Activated CD8-positive, alpha-beta memory T cell treated with anti-CD3 and anti-CD28 coated beads, Interleukin-2, amount 50 U/mL, for 48 hours (primary cell): ENCODE measurements around the gene CCDC57.
A peak's percentile ranks its signal among the peaks of the same experiment; 100 is the strongest.
"Not testable (repeated sequence)": the region's sequence is repeated elsewhere in the genome, so short reads cannot be mapped to it uniquely, and the experiment has no call there.

ENCODE experiments used
- DNase-seq: peaks from one replicate; pipeline ENCODE4 v3.0.0-alpha.2; 2020

Gene CCDC57, protein sequence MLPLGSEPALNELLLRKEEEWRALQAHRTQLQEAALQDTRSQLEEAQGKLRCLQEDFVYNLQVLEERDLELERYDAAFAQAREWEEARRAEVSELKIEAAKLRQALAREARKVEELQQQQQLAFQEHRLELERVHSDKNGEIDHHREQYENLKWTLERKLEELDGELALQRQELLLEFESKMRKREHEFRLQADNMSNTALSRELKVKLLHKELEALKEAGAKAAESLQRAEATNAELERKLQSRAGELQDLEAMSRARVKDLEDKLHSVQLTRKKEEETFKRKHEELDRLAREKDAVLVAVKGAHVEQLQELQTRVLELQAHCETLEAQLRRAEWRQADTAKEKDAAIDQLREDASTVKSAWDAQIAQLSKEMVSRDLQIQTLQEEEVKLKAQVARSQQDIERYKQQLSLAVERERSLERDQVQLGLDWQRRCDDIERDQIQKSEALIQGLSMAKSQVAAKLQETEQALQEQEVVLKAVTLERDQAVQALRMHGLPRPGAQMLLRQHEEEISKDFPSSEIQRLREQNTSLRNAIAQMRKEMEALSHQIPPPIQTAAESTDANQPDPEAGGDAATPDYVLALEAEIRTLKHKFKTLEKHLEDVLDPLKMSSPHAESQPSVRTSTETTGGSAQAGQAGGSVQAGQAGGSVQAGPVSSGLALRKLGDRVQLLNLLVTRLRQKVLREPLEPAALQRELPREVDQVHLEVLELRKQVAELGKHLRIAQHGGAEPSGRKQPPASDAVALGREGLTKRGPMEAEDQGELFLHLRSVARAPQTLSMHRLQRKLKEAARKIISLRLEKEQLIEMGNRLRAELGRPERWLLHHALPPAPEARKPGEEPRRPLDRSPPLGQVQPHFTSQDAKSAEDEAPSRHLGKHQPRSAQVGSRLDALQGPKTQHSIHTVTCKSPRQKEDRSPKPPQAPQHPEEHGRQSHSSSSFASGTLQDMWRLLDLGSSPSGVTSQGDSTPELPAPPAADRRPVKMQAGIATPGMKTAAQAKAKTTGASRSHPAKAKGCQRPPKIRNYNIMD

DNA sequence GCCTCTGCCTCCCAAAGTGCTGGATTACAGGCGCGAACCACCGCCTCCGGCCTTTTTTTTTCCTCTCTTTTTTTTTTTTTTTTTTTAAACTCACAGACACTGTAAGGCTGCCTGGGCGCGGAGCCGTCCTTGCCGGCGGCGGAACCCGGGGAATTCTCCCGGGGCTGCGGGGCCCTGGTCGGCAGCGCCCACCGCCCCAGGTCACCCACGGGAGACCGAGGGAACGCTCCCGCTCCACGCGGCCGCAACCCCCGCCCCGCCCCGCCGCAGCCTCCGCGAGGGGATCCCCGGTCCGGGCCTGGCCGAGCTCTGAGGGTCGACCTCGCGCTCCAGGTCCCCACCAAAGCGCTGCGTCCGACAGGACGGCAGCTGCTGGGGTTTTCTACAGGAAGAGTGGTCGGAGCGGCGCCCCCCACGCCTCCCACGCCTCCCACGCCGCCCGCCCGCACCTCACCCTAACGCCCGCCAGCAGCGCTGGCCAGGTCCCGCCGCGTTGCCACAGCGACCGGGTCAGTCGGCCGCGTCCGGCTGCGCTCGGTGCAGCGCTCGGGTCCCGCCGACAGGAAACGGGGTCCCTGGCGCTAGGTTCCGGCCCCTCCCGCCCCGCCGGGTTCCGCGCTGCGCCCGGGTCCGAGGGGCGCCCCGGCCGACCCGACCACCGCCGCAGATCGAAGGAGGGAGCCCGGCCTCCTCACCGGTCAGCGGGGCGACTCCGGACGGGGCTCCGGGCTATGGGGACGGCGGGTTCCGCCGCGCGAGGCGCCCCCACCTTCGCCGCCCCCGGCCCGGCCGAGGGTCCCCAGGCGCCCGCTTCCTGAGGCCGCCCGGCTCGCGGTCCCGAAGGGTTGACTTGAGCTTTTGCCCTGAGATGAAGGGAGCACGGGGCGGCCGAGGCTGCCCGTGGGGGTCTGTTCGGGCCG is at the start of gene CCDC57:
TSS of gene CCDC57 (minus strand) at position 512 of the 920 bp plus-strand sequence. CDS start 10,898 bp downstream, outside the sequence.
- peak; percentile 93 for DNase-seq

DNA sequence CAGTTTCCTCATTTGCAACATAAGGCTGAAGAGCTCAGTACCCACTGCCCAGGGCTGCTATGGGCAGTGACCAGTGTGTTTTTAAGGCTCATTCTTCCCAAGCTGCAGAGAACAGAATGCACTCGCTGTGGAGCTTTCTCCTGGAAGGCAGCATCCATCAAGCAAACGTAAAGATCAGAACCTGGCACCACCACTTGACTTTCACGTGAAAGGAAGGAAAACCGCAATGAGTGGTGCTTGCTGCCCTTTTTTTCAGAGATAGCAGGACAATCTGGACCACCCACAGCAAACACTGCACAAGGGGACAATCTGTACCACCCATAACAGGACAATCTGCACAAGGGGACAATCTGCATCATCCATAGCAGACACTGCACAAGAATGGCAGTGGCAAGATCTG is 49.7 kb upstream of the CCDC57 start:
- DNase-seq = no peak

DNA sequence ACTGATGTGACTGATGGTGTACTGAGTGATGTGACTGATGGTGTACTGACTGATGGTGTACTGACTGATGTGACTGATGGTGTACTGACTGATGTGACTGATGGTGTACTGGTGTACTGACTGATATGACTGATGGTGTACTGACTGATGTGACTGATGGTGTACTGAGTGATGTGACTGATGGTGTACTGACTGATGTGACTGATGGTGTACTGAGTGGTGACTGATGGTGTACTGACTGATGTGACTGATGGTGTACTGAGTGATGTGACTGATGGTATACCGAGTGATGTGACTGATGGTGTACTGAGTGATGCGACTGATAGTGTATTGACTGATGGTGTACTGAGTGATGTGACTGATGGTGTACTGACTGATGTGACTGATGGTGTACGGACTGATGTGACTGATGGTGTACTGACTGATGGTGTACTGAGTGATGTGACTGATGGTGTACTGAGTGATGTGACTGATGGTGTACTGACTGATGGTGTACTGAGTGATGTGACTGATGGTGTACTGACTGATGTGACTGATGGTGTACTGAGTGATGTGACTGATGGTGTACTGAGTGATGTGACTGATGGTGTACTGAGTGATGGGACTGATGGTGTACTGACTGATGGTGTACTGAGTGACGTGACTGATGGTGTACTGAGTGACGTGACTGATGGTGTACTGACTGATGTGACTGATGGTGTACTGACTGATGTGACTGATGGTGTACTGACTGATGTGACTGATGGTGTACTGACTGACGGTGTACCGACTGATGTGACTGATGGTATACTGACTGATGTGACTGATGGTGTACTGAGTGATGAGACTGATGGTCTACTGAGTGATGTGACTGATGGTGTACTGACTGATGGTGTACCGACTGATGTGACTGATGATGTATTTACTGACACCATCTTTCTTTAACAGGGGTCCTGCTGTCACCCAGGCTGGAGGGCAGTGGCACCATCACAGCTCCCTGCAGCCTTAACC is 47.6 kb upstream of the CCDC57 start:
- not testable (repeated sequence) for DNase-seq

DNA sequence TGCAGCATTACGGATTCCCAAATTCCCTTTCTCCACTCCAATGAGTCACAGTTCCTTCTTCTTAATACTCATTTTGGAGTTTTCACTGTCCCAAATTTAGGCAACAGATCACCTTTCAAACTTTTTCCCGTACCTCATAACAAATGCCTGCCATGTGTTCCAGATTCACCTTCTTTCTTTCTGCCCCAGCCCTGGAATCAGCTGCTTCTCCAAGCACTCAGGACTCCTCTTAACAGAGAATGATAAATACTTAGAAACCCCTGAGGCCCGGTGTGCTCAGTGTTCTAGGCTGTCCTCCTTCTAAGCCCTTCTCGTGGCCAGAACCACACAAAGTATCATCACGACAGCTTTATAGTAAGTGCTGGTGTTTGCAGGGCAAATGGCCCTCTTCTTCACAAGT is 45.9 kb upstream of the CCDC57 start:
- no peak for DNase-seq

DNA sequence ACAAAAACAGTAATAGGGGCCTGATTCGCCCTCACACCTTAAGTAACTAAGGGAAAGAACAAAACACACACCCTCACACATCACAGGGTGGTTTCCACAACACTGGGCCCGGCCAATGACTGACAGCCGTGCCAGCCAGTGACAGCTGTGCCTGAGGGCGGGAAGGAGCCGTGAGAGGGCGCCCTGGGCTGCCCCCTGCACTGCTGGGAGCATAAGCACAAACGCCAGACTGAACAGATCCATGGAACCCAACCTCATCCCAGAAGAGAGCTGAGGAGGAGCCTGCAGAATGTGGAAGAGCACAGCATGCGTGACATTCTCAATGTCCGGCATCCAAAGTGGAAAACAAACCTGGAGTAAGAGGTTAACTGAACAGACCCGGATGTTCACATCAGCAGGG is 44.8 kb upstream of the CCDC57 start:
- DNase-seq = peak; percentile 82

DNA sequence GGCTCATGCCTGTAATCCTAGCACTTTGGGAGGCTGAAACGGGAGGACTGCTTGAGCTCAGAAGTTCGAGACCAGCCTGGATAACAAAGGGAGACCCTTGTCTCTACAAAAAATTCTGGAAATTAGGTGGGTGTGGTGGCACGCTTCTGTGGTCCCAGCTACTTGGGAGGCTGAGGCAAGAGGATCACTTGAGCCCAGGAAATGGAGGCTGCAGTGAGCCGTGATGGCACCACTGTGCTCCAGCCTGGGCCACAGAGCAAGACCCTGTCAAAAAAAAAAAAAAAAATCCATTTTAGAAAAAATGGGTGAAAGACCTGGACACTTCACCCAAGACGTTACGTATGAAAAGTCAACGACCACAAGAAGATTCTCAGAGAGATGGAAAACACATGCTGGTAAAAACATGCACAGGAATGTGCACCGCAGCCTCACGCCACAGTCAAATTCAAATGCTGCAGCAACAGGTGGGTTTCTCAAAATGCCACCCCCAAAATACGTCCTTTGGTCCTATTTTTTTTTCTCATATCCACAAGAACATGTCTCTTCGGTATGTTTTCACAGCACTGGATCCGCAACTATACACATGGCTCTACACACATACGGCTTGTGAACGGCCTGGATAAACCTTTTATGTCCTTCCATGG is 43.7 kb upstream of the CCDC57 start:
- DNase-seq = no peak

DNA sequence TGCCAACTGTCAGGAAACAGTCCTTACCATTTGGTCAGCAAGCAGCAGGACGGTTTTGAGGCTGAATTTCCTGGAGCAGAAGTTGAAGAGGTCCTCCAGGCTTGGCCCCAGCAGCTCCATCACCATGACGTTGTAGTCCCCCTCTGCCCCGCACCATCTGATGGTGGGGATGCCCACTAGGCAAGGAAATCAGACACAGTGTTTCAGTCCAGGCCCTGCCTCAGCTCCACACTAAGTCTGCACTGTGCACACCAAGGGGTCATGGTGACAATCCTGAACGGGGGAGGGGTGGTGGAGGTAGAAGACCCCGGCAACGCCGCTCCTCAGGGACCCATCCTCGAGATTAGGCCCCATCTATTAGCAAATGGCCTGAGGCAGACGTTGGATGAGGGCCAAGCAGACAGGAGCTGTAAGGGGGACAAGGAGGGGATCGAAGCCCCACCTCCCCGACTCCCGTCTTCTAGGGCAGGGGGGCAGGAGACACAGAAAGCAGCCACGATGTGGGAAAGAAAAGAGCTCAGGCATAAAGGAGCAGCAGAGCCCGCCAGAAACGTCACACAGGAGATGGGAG is 42.8 kb upstream of the CCDC57 start:
- DNase-seq = no peak

DNA sequence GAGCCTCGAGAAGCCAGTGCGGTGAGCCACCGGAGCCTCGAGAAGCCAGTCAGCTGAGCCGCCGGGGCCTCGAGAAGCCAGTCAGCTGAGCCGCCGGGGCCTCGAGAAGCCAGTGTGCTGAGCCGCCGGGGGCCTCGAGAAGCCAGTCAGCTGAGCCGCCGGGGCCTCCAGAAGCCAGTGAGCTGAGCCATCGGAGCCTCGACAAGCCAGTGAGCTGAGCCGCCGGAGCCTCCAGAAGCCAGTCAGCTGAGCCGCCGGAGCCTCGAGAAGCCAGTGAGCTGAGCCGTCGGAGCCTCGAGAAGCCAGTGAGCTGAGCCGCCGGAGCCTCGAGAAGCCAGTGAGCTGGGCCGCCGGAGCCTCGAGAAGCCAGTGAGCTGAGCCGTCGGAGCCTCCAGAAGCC is 42.1 kb upstream of the CCDC57 start:
- not testable (repeated sequence) for DNase-seq

DNA sequence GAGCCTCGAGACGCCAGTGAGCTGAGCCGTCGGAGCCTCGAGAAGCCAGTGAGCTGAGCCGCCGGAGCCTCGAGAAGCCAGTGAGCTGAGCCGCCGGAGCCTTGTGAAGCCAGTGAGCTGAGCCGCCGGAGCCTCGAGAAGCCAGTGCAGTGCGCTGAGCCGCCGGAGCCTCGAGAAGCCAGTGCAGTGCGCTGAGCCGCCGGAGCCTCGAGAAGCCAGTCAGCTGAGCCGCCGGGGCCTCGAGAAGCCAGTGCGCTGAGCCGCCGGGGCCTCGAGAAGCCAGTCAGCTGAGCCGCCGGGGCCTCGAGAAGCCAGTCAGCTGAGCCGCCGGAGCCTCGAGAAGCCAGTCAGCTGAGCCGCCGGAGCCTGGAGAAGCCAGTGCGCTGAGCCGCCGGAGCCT is 41.5 kb upstream of the CCDC57 start:
- DNase-seq = not testable (repeated sequence)

DNA sequence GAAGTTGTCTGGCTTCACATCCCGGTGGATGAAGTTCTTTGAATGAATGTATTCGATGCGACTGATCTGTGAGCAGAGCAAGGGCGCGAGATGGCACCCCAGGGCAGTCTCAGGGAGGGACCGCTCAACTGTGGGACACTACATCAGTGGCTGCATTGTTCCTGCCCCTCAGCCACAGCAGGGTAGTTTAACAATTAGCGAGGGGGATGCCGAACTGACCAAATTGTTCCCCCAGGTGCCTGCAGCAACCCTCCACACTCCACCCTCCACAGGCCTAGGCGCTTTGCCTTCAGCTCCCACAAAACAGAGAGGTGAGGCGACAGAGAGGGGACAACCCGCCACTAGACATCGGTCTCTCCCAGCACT is 40.5 kb upstream of the CCDC57 start:
- DNase-seq = no peak

DNA sequence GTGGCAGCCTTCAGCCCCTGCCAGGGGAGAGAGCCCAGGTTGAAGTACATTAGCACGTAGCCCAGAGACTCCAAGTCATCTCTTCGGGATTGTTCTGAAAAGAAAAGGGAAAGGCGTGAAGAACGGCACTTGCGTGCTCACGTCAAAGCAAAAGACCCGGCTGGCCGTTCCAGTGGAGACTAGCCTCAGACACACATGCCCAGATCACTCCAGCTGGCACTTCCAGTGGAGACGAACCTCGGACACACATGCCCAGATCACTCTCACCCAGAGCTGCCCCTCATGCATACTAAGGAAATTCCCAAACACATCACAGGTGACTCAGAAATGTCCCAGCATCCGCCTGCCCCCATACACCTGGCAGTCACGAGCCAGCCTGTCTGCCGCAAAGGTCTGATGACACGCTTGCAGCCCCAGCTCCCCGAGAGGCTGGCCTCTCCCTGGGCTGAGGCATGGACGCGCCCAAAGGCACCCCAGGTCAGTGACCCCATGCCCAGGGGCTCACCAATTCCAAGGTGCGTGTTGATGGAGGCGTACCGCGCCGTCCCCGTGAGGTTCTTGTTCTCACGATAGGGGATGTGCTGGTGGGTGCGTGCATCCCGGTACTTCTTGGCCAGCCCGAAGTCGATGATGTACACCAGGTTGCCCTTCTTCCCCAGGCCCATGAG is 40.0 kb upstream of the CCDC57 start:
- no peak for DNase-seq

DNA sequence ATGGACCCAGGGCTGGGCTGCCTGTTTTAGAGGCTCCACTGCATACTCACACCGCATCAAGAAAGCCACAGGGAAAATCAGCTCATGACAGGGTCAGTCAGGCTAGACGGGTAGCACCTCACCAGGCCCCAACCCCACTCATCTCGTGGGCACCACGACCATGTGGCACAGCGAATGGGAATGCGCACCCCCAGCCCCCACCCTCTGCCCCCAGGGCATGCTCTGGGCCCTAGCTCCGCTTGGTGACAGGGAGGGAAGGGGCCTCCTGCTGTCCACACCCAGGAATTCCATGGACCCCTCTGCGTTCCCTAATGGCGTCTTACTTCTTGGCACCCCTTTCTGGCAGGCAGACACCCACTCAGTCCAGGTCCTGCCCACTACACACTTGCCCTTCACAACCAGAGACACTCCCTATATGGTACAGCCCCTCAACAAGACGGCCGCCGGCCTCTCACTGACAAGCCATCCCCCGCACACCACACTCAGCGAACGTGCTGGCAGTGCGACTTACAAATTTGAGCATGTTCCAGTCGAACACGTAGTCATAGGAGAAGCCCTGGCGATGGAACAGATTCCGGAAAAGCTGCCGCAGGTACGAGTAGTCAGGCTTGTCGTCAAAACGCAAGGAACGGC is 38.3 kb upstream of the CCDC57 start:
- no peak for DNase-seq

DNA sequence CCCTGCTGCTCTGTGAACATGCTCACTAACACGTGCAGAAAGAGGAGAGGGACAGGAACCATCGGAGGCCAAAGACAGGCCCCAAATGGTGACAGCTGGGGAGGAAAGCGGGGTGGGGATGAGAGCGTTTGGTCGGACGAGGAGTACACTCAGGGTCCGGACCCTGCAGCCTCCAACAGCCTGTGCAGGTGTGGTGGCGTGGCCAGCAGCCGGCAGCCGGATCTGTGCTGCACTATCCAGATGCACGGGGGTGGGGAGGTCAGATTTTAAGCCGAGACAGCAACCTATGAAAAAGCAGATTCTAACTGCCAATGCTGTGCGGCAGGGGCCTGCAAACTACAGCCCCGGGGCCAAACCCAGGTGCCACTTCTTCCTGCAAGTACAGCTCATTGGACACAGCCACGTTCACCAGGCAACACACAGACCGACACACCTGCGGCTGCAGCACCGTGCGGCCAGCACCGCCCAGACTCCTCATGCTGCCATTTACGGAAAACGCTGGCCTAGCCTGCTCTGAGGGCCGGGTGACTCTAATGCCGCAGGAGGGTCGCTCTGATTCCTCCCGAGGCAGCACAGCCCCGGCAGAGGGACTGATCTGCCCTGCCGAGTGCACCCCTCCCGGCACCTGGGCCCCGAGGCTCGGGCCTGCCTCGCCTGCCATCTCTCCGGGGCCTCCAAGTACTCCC is 37.4 kb upstream of the CCDC57 start:
- no peak for DNase-seq

DNA sequence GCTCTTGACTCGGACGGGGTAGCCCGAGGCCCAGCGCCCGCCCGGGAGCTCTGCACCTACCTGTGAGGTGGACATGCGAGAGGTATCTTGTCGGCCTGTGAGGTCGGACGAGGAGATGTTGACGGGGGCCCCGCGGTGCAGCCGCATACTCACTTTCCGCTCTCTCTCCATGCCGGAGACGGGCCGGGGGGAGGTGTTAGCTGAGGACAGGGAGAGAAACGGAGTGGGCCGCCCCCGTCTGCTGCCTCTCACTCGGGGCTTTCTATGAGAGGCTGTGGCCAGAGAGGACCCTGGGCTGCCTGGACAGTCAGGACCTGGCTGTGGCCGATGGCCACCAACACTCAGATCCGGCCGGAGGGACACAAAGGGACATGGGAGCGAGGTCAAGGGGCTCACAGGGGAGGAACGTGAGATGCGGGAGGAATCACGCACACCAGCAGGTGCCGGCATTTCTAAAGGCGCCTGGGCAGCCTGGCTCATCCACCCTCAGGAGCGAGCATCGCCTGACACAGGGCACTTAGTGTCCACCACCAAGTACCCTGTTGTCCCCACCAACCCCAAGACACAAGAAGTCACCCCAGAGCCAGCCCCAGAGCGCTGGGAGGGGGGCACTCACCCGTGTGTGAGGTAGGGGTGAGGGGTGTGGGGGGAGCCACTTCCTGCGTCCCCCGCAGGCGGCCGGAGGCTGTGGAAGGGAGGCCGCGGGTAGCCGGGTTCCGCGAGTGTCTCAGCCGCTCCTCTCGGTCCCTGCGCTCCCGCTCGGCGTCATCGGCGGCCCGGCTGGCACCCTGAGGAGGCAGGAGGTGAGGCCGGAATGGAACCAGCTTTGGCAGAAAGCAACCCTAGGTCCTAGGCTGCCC is 36.4 kb upstream of the CCDC57 start:
- no peak for DNase-seq

DNA sequence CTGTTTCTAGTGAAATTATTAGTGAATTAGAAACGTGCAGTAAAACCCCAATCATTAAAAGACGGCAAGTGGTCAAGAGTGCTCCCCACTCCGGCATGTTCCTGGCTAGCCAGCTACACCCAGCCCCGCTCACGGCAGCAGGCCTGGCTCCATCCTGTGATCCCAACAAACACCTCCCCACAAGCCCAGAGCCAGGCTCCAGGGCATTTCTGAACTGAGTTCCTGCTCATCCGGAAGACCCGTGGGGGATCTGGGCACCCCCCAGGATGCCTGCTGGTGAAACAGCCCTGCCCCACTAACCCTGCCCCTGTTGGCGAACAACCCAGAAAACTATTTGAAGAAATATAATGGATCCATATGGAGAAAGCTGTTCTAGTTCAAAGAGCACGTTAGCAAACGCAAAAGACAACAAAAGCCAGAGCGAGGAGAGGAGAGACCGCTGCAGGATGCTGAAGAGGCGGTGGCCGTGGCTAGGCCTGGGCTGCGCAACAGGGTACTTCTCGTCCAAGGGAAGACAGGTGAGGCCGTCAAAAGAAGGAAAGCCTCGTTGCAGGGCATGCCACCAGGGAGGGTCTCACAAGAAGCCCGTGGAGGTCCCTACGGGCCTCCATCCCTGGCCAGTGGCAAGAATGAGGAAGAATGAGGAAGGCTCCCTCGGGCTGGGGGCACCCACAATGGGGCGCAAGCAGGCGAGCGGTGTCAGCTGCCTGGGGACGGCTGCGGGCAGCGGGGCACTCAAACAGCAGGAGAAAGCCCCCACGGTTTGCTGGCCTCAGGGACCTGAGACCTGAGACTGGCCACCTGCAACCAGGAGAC is 35.4 kb upstream of the CCDC57 start:
- no peak for DNase-seq

DNA sequence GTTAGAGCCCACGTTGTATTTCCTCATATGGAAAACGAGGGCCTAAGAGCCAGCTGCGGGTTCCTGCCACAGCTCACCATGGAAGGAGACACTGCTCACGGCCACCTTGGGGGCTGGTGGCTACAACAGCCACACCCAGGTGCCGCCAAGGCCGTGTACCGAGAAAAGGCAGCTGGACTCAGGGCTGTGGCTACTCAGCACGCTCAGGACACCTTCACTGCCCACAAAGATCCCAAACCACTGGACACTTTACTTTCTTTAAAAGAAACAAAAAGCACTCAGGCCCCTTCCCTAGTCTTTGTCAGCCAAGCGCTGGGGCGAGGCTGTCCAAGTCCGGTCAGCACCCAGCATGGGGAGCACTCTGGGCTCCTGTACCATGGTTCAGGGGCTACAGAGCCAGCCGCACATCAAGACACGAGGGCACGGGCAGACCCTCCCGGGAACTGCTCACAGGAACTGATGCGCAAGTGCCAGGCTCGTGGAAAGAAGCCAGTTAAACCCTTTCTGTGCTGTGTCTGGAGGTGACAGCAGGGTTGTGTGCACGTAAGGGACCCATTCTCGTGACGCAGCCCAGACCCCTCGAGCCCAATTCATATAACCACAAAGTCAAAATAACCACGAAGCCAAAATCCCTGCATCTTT is 34.7 kb upstream of the CCDC57 start:
- no peak for DNase-seq
